GM23338 (cell line): ENCODE measurements around the gene BAHCC1. TPM values are rescaled to one million over a fixed set of nuclear protein-coding genes. Genes with fewer than 3 reads are reported as not detected.

Source experiments
- ATAC-seq: fragments of 200-7000 bp; cut with Tn5 transposase; 3 replicates; pipeline ENCODE4 v1.9.1; 2020
- DNase-seq: peaks from one replicate; pipeline ENCODE4 v3.0.0-alpha.2; 2015; ENCODE audit warnings: low spot score
- H2AFZ ChIP-seq: fragments of 200-600 bp; sonication (generic); 2 replicates; pipeline ENCODE4 v1.8.0; 2016; ENCODE audit warnings: antibody characterized with exemption, mild to moderate bottlenecking, moderate library complexity
- H3F3A ChIP-seq: fragments of 200-600 bp; sonication (generic); replicated peaks from 2 replicates; pipeline ENCODE4 v1.8.0; 2017; ENCODE audit warnings: antibody characterized with exemption, mixed run types, low read depth
- H3K27ac ChIP-seq: fragments of 200-600 bp; sonication (generic); 2 replicates; pipeline ENCODE4 v1.6.1; 2016; ENCODE audit warnings: low read depth
- H3K27me3 ChIP-seq: fragments of 200-600 bp; sonication (generic); 2 replicates; pipeline ENCODE4 v1.8.0; 2016; ENCODE audit warnings: mild to moderate bottlenecking, mixed run types, moderate library complexity; ENCODE audit not compliant: insufficient read depth
- H3K36me3 ChIP-seq: fragments of 200-600 bp; sonication (generic); 2 replicates; pipeline ENCODE4 v1.8.0; 2016; ENCODE audit warnings: mild to moderate bottlenecking; ENCODE audit not compliant: insufficient read depth
- H3K4me1 ChIP-seq: fragments of 200-600 bp; sonication (generic); 2 replicates; pipeline ENCODE4 v1.8.0; 2016; ENCODE audit warnings: mild to moderate bottlenecking, moderate library complexity; ENCODE audit not compliant: insufficient read depth
- H3K4me2 ChIP-seq: fragments of 200-600 bp; sonication (generic); 2 replicates; pipeline ENCODE4 v1.7.1; 2017; ENCODE audit warnings: mixed run types
- H3K4me3 ChIP-seq: fragments of 200-600 bp; sonication (generic); 2 replicates; pipeline ENCODE4 v1.6.1; 2016; ENCODE audit warnings: mixed run types
- H3K79me2 ChIP-seq: fragments of 200-600 bp; sonication (generic); replicated peaks from 2 replicates; pipeline ENCODE4 v1.8.0; 2017; ENCODE audit warnings: mild to moderate bottlenecking; ENCODE audit not compliant: insufficient read depth
- H3K9me2 ChIP-seq: fragments of 200-600 bp; sonication (generic); 2 replicates; pipeline ENCODE4 v1.8.0; 2017; ENCODE audit not compliant: insufficient read depth
- H4K20me1 ChIP-seq: fragments of 200-600 bp; sonication (generic); replicated peaks from 2 replicates; pipeline ENCODE4 v1.8.0; 2017; ENCODE audit warnings: mild to moderate bottlenecking; ENCODE audit not compliant: insufficient read depth
- H3K27ac Mint-ChIP-seq: 2 replicates; pipeline ENCODE4 v1.8.0; 2020; ENCODE audit warnings: inconsistent platforms, mild to moderate bottlenecking, moderate library complexity, mixed read lengths
- H3K27me3 Mint-ChIP-seq: 3 replicates; pipeline ENCODE4 v1.8.0; 2022; ENCODE audit warnings: low read depth, mild to moderate bottlenecking, moderate library complexity, mixed read lengths, inconsistent platforms; ENCODE audit not compliant: insufficient read depth, poor library complexity
- H3K36me3 Mint-ChIP-seq: 3 replicates; pipeline ENCODE4 v1.8.0; 2021; ENCODE audit warnings: low read depth, mild to moderate bottlenecking, inconsistent platforms, moderate library complexity, mixed read lengths
- H3K4me1 Mint-ChIP-seq: 3 replicates; pipeline ENCODE4 v1.8.0; 2020; ENCODE audit warnings: mild to moderate bottlenecking, inconsistent platforms, mixed read lengths
- H3K4me3 Mint-ChIP-seq: 3 replicates; pipeline ENCODE4 v1.8.0; 2021; ENCODE audit warnings: moderate library complexity, mild to moderate bottlenecking, inconsistent platforms, mixed read lengths
- H3K9me3 Mint-ChIP-seq: 3 replicates; pipeline ENCODE4 v1.8.0; 2020; ENCODE audit warnings: moderate library complexity, mild to moderate bottlenecking, inconsistent platforms, mixed read lengths
- CREB1 ChIP-seq: fragments of 250-450 bp; sonication (Bioruptor Pico); IDR thresholded peaks from 2 replicates; pipeline ENCODE4 v1.5.0; 2020; ENCODE audit warnings: low read depth, mild to moderate bottlenecking, moderate library complexity
- EZH2 ChIP-seq: fragments of 200-600 bp; sonication (generic); IDR thresholded peaks from one replicate; pipeline ENCODE4 v1.8.0; 2017; ENCODE audit warnings: antibody characterized with exemption, mild to moderate bottlenecking, low read depth; ENCODE audit not compliant: unreplicated experiment
- EZH2phosphoT487 ChIP-seq: fragments of 200-600 bp; sonication (generic); IDR thresholded peaks from one replicate; pipeline ENCODE4 v1.8.1; 2018; ENCODE audit warnings: antibody characterized with exemption; ENCODE audit not compliant: unreplicated experiment
- JUNB ChIP-seq: IDR thresholded peaks from one replicate; pipeline ENCODE4 v1.6.1; 2016; ENCODE audit warnings: antibody characterized with exemption; ENCODE audit not compliant: unreplicated experiment
- NANOG ChIP-seq: IDR thresholded peaks from 2 replicates; pipeline ENCODE4 v1.6.1; 2016; ENCODE audit warnings: antibody characterized with exemption, borderline replicate concordance
- POLR2AphosphoS5 ChIP-seq: IDR thresholded peaks from 2 replicates; pipeline ENCODE4 v1.6.1; 2016; ENCODE audit warnings: antibody characterized with exemption, low read depth
- STAT1 ChIP-seq: IDR thresholded peaks from one replicate; pipeline ENCODE4 v1.6.1; 2016; ENCODE audit warnings: antibody characterized with exemption; ENCODE audit not compliant: unreplicated experiment
- ZNF114 ChIP-seq: fragments of 250-450 bp; sonication (Bioruptor Pico); IDR thresholded peaks from 2 replicates; pipeline ENCODE4 v1.5.0; 2020; ENCODE audit warnings: mild to moderate bottlenecking, moderate library complexity
- ZNF331 ChIP-seq: fragments of 250-450 bp; sonication (Bioruptor Pico); IDR thresholded peaks from 2 replicates; pipeline ENCODE4 v1.5.0; 2020; ENCODE audit warnings: low read depth, mild to moderate bottlenecking, moderate library complexity
- polyA plus RNA-seq: library from polyadenylated mRNA; unstranded; fragments of >200 nt; fragmentation: Nextera tagmentation; extraction: Ambion mirVana; gene quantifications from 2 replicates; pipeline ENCODE4 v1.2.1, GENCODE V29; 2016
- total RNA-seq: library from RNA; depleted of rRNA; stranded (reverse); fragments of >200 nt; shearing (Covaris generic); gene quantifications from 2 replicates; pipeline ENCODE4 v1.2.3, GENCODE V29; 2014
- TF ChIP-seq, protein P1 (sequence below): IDR thresholded peaks from 2 replicates; pipeline ENCODE4 v1.6.1; 2016; ENCODE audit warnings: antibody characterized with exemption
- TF ChIP-seq, protein P2 (sequence below), 2 experiments: fragments of 200-600 bp in 1 of 2; sonication (generic) in 1 of 2; conservative IDR thresholded peaks; 2 replicates each; pipeline versions ENCODE4 v1.5.1 to v1.6.1; 2016 to 2017; ENCODE audit warnings: antibody characterized with exemption in 2 of 2, low read depth in 2 of 2, mild to moderate bottlenecking in 2 of 2, moderate library complexity in 1 of 2
- TF ChIP-seq, protein P3 (sequence below): fragments of 250-450 bp; sonication (Bioruptor Pico); IDR thresholded peaks from 2 replicates; pipeline ENCODE4 v1.5.0; 2020; ENCODE audit warnings: mild to moderate bottlenecking, moderate library complexity
- TF ChIP-seq, protein P4 (sequence below): IDR thresholded peaks from one replicate; pipeline ENCODE4 v1.6.1; 2018; ENCODE audit warnings: antibody characterized with exemption; ENCODE audit not compliant: unreplicated experiment

The BAHCC1 gene
- total and polyA plus RNA-seq, 2 experiments from 2014 or later = 0.24 to 1.1 TPM

DNA sequence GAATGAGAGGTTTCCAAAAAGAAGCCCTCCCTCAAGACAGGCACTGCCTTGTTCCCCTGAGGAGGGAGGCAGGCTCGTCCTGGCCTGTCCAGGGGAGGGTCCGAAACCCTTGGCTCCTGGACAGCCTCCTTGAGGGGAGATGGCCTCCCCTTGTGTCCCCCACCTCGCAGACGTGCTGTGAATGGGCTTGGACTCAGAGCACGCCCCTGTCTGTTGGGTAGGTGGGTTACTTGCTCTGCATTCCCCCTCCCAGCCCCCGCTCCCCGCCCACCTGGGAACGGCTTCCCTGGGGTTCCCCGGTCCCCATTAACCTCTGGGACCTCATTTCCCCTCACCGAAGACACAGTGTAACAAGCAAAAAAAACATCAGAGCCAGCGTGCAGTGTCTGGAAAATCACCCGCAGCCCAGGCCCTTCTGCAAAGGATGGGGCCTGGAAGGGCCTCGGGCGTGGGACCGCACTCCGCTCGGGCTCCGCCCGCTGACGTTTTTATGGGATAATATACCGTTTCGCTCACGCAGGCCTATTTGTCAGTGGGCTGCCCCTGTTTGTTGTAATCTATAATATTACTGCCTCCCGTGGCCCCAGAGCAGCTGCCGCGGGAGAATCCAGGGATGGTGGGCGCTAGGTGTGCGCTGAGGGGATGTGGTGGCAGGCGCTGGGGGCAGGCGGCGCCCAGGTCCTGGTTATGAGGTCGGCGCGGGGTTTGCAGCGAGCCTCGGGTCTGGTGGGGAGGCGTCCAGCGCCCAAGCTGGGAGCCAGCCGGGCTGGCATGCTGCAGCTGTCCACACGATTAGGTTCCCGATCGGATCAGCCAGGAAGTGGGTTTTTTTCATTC is 11.1 kb downstream of the BAHCC1 start:
- ATAC-seq (no peak), DNase-seq (no peak)
- H3K9me2 ChIP-seq = no peaks in the 10 kb centered on the region
- no peak overlapping the region for H2AFZ ChIP-seq
- no peaks in the 10 kb centered on the region; the same call in 2 of the 3 replicates for H3K9me3 Mint-ChIP-seq
- no peaks in the 10 kb centered on the region; the same call in 1 of the 2 replicates for H3F3A ChIP-seq
- TF ChIP-seq NANOG = no peak
- TF ChIP-seq POLR2AphosphoS5 = no peak
- TF ChIP-seq STAT1 = no peak
- no peak for TF ChIP-seq EZH2
- TF ChIP-seq, protein P1, sequence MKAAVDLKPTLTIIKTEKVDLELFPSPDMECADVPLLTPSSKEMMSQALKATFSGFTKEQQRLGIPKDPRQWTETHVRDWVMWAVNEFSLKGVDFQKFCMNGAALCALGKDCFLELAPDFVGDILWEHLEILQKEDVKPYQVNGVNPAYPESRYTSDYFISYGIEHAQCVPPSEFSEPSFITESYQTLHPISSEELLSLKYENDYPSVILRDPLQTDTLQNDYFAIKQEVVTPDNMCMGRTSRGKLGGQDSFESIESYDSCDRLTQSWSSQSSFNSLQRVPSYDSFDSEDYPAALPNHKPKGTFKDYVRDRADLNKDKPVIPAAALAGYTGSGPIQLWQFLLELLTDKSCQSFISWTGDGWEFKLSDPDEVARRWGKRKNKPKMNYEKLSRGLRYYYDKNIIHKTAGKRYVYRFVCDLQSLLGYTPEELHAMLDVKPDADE = no peak
- TF ChIP-seq CREB1 (CRISPR knock-in tag) = no peak
- no peak for TF ChIP-seq EZH2phosphoT487
- TF ChIP-seq, protein P2, sequence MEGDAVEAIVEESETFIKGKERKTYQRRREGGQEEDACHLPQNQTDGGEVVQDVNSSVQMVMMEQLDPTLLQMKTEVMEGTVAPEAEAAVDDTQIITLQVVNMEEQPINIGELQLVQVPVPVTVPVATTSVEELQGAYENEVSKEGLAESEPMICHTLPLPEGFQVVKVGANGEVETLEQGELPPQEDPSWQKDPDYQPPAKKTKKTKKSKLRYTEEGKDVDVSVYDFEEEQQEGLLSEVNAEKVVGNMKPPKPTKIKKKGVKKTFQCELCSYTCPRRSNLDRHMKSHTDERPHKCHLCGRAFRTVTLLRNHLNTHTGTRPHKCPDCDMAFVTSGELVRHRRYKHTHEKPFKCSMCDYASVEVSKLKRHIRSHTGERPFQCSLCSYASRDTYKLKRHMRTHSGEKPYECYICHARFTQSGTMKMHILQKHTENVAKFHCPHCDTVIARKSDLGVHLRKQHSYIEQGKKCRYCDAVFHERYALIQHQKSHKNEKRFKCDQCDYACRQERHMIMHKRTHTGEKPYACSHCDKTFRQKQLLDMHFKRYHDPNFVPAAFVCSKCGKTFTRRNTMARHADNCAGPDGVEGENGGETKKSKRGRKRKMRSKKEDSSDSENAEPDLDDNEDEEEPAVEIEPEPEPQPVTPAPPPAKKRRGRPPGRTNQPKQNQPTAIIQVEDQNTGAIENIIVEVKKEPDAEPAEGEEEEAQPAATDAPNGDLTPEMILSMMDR (conservative IDR thresholded peaks at IDR 0.05; ENCODE audit: low read depth in 2 of 2) = no peak
- TF ChIP-seq, protein P3, sequence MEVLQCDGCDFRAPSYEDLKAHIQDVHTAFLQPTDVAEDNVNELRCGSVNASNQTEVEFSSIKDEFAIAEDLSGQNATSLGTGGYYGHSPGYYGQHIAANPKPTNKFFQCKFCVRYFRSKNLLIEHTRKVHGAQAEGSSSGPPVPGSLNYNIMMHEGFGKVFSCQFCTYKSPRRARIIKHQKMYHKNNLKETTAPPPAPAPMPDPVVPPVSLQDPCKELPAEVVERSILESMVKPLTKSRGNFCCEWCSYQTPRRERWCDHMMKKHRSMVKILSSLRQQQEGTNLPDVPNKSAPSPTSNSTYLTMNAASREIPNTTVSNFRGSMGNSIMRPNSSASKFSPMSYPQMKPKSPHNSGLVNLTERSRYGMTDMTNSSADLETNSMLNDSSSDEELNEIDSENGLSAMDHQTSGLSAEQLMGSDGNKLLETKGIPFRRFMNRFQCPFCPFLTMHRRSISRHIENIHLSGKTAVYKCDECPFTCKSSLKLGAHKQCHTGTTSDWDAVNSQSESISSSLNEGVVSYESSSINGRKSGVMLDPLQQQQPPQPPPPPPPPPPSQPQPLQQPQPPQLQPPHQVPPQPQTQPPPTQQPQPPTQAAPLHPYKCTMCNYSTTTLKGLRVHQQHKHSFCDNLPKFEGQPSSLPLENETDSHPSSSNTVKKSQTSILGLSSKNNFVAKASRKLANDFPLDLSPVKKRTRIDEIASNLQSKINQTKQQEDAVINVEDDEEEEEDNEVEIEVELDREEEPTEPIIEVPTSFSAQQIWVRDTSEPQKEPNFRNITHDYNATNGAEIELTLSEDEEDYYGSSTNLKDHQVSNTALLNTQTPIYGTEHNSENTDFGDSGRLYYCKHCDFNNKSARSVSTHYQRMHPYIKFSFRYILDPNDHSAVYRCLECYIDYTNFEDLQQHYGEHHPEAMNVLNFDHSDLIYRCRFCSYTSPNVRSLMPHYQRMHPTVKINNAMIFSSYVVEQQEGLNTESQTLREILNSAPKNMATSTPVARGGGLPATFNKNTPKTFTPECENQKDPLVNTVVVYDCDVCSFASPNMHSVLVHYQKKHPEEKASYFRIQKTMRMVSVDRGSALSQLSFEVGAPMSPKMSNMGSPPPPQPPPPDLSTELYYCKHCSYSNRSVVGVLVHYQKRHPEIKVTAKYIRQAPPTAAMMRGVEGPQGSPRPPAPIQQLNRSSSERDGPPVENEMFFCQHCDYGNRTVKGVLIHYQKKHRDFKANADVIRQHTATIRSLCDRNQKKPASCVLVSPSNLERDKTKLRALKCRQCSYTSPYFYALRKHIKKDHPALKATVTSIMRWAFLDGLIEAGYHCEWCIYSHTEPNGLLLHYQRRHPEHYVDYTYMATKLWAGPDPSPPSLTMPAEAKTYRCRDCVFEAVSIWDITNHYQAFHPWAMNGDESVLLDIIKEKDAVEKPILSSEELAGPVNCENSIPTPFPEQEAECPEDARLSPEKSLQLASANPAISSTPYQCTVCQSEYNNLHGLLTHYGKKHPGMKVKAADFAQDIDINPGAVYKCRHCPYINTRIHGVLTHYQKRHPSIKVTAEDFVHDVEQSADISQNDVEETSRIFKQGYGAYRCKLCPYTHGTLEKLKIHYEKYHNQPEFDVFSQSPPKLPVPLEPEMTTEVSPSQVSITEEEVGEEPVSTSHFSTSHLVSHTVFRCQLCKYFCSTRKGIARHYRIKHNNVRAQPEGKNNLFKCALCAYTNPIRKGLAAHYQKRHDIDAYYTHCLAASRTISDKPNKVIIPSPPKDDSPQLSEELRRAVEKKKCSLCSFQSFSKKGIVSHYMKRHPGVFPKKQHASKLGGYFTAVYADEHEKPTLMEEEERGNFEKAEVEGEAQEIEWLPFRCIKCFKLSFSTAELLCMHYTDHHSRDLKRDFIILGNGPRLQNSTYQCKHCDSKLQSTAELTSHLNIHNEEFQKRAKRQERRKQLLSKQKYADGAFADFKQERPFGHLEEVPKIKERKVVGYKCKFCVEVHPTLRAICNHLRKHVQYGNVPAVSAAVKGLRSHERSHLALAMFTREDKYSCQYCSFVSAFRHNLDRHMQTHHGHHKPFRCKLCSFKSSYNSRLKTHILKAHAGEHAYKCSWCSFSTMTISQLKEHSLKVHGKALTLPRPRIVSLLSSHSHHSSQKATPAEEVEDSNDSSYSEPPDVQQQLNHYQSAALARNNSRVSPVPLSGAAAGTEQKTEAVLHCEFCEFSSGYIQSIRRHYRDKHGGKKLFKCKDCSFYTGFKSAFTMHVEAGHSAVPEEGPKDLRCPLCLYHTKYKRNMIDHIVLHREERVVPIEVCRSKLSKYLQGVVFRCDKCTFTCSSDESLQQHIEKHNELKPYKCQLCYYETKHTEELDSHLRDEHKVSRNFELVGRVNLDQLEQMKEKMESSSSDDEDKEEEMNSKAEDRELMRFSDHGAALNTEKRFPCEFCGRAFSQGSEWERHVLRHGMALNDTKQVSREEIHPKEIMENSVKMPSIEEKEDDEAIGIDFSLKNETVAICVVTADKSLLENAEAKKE (CRISPR knock-in tag) = no peak
- TF ChIP-seq, protein P4, sequence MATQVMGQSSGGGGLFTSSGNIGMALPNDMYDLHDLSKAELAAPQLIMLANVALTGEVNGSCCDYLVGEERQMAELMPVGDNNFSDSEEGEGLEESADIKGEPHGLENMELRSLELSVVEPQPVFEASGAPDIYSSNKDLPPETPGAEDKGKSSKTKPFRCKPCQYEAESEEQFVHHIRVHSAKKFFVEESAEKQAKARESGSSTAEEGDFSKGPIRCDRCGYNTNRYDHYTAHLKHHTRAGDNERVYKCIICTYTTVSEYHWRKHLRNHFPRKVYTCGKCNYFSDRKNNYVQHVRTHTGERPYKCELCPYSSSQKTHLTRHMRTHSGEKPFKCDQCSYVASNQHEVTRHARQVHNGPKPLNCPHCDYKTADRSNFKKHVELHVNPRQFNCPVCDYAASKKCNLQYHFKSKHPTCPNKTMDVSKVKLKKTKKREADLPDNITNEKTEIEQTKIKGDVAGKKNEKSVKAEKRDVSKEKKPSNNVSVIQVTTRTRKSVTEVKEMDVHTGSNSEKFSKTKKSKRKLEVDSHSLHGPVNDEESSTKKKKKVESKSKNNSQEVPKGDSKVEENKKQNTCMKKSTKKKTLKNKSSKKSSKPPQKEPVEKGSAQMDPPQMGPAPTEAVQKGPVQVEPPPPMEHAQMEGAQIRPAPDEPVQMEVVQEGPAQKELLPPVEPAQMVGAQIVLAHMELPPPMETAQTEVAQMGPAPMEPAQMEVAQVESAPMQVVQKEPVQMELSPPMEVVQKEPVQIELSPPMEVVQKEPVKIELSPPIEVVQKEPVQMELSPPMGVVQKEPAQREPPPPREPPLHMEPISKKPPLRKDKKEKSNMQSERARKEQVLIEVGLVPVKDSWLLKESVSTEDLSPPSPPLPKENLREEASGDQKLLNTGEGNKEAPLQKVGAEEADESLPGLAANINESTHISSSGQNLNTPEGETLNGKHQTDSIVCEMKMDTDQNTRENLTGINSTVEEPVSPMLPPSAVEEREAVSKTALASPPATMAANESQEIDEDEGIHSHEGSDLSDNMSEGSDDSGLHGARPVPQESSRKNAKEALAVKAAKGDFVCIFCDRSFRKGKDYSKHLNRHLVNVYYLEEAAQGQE = no peak
- no peak for TF ChIP-seq JUNB
- no peak for TF ChIP-seq ZNF331 (CRISPR knock-in tag)
- TF ChIP-seq ZNF114 (CRISPR knock-in tag) = no peak
- no peak overlapping the region for H3K4me3 Mint-ChIP-seq
- H3K27me3 Mint-ChIP-seq = peaks cover 47% of the 10 kb centered on the region
- peaks cover 17% of the 10 kb centered on the region for H3K4me1 ChIP-seq
- peaks cover 34% of the 10 kb centered on the region for H3K27me3 ChIP-seq
- no peaks in the 10 kb centered on the region for H3K79me2 ChIP-seq
- no peak overlapping the region for H3K27ac Mint-ChIP-seq
- no peaks in the 10 kb centered on the region for H3K36me3 ChIP-seq
- peaks cover 28% of the 10 kb centered on the region for H3K4me1 Mint-ChIP-seq
- H3K4me3 ChIP-seq = no peak overlapping the region
- no peak overlapping the region for H3K27ac ChIP-seq
- no peaks in the 10 kb centered on the region for H3K36me3 Mint-ChIP-seq
- no peak overlapping the region for H3K4me2 ChIP-seq
- no peaks in the 10 kb centered on the region for H4K20me1 ChIP-seq
